BLaER1 (cell line): ENCODE data around the gene PGLYRP2.
"Not testable (repeated sequence)": the region's sequence is repeated elsewhere in the genome, so short reads cannot be mapped to it uniquely, and the experiment has no call there.

Experiments
- H3K27ac ChIP-seq: shearing (Covaris generic); formaldehyde crosslinking; 2 replicates; pipeline ENCODE4 v1.8.1; 2022
- H3K27me3 ChIP-seq: shearing (Covaris generic); formaldehyde crosslinking; 2 replicates; pipeline ENCODE4 v1.8.1; 2022
- H3K36me3 ChIP-seq: shearing (Covaris generic); formaldehyde crosslinking; 2 replicates; pipeline ENCODE4 v1.8.1; 2022
- H3K4me1 ChIP-seq: shearing (Covaris generic); formaldehyde crosslinking; 2 replicates; pipeline ENCODE4 v1.8.1; 2022
- H3K4me2 ChIP-seq: shearing (Covaris generic); formaldehyde crosslinking; 2 replicates; pipeline ENCODE4 v1.8.1; 2022
- H3K4me3 ChIP-seq: shearing (Covaris generic); formaldehyde crosslinking; 2 replicates; pipeline ENCODE4 v1.8.1; 2022
- H3K9ac ChIP-seq: shearing (Covaris generic); formaldehyde crosslinking; 2 replicates; pipeline ENCODE4 v1.8.1; 2022
- H3K9me3 ChIP-seq: shearing (Covaris generic); formaldehyde crosslinking; 2 replicates; pipeline ENCODE4 v1.8.1; 2022
- H4K20me1 ChIP-seq: shearing (Covaris generic); formaldehyde crosslinking; 2 replicates; pipeline ENCODE4 v1.8.1; 2022
- Cebpa-rat ChIP-seq: shearing (Covaris generic); IDR thresholded peaks from 2 replicates; pipeline ENCODE4 v1.8.1; 2022

Gene PGLYRP2

GRCh38 chr19:15479391-15480345 lies at the start of gene PGLYRP2:
PGLYRP2 (minus strand) TSS chr19:15479501; CDS start chr19:15479371, 130 bp downstream.
- Histone ChIP-seq H3K4me3 (no peak within 1 kb of the TSS), H4K20me1 (no peaks in the 10 kb centered on the region), H3K9me3 (no peaks in the 10 kb centered on the region), H3K9ac (no peak within 1 kb of the TSS), H3K27ac (no peak within 1 kb of the TSS; the same call in 1 of the 2 replicates), H3K4me1 (peaks cover 10% of the 10 kb centered on the region), H3K36me3 (no peaks in the 10 kb centered on the region), H3K4me2 (0 out of 2 replicates have a peak within 1 kb of the TSS, but pooled peaks have one; percentile 3), H3K27me3 (no peaks in the 10 kb centered on the region)
- no peak for TF ChIP-seq Cebpa-rat

- no peaks in the 10 kb centered on the region for H3K4me1 ChIP-seq
- TF ChIP-seq Cebpa-rat: no peak
- no peaks in the 10 kb centered on the region for H3K36me3 ChIP-seq
- no peaks in the 10 kb centered on the region for H3K27me3 ChIP-seq
- H4K20me1 ChIP-seq: no peaks in the 10 kb centered on the region
- no peak overlapping the region for H3K27ac ChIP-seq
- H3K4me2 ChIP-seq: no peak overlapping the region
- H3K9me3 ChIP-seq: peaks cover 13% of the 10 kb centered on the region
- no peak overlapping the region for H3K9ac ChIP-seq
- H3K4me3 ChIP-seq: no peak overlapping the region
Observed at GRCh38 chr19:15527705-15528104, 48.4 kb upstream of the PGLYRP2 start.

GRCh38 chr19:15526408-15526807 lies 47.1 kb upstream of the PGLYRP2 start:
- no peaks in the 10 kb centered on the region for H3K36me3 ChIP-seq
- H3K27me3 ChIP-seq: no peaks in the 10 kb centered on the region
- no peaks in the 10 kb centered on the region for H3K4me1 ChIP-seq
- no peak overlapping the region for H3K9ac ChIP-seq
- no peak for TF ChIP-seq Cebpa-rat
- H3K4me2 ChIP-seq: no peak overlapping the region
- H3K9me3 ChIP-seq: peaks cover 13% of the 10 kb centered on the region
- no peak overlapping the region for H3K27ac ChIP-seq
- no peaks in the 10 kb centered on the region for H4K20me1 ChIP-seq
- H3K4me3 ChIP-seq: no peak overlapping the region

- Histone ChIP-seq H3K4me3 (no peak overlapping the region), H3K27ac (no peak overlapping the region), H4K20me1 (no peaks in the 10 kb centered on the region), H3K27me3 (no peaks in the 10 kb centered on the region), H3K4me1 (no peaks in the 10 kb centered on the region), H3K9ac (no peak overlapping the region), H3K9me3 (peaks cover 6% of the 10 kb centered on the region), H3K36me3 (no peaks in the 10 kb centered on the region), H3K4me2 (no peak overlapping the region)
- no peak for TF ChIP-seq Cebpa-rat
Observed at GRCh38 chr19:15525291-15525690, 46.0 kb upstream of the PGLYRP2 start.

GRCh38 chr19:15524781-15525180 lies 45.5 kb upstream of the PGLYRP2 start:
- H3K4me3 ChIP-seq: no peak overlapping the region
- no peak overlapping the region for H3K4me2 ChIP-seq
- no peaks in the 10 kb centered on the region for H3K4me1 ChIP-seq
- TF ChIP-seq Cebpa-rat: no peak
- no peaks in the 10 kb centered on the region for H3K36me3 ChIP-seq
- no peak overlapping the region for H3K9ac ChIP-seq
- no peak overlapping the region for H3K27ac ChIP-seq
- H3K9me3 ChIP-seq: peaks cover under 1% of the 10 kb centered on the region
- H4K20me1 ChIP-seq: no peaks in the 10 kb centered on the region
- H3K27me3 ChIP-seq: no peaks in the 10 kb centered on the region

- Histone ChIP-seq H3K27me3 (no peaks in the 10 kb centered on the region), H3K9ac (no peak overlapping the region), H3K9me3 (peaks cover 35% of the 10 kb centered on the region), H3K27ac (no peak overlapping the region), H3K36me3 (no peaks in the 10 kb centered on the region), H3K4me1 (peaks cover 9% of the 10 kb centered on the region), H3K4me2 (no peak overlapping the region), H3K4me3 (no peak overlapping the region), H4K20me1 (no peaks in the 10 kb centered on the region)
- no peak for TF ChIP-seq Cebpa-rat
Observed at GRCh38 chr19:15519433-15519976, 40.2 kb upstream of the PGLYRP2 start.

- no peaks in the 10 kb centered on the region for H4K20me1 ChIP-seq
- peaks cover 12% of the 10 kb centered on the region for H3K4me1 ChIP-seq
- peaks cover 35% of the 10 kb centered on the region for H3K9me3 ChIP-seq
- H3K27me3 ChIP-seq: no peaks in the 10 kb centered on the region
- TF ChIP-seq Cebpa-rat: no peak
- H3K4me3 ChIP-seq: no peak overlapping the region
- no peak overlapping the region for H3K4me2 ChIP-seq
- H3K9ac ChIP-seq: no peak overlapping the region
- no peak overlapping the region for H3K27ac ChIP-seq
- no peaks in the 10 kb centered on the region for H3K36me3 ChIP-seq
Observed at GRCh38 chr19:15517778-15518177, 38.5 kb upstream of the PGLYRP2 start.

GRCh38 chr19:15516363-15516762 lies 37.1 kb upstream of the PGLYRP2 start:
- H4K20me1 ChIP-seq: no peaks in the 10 kb centered on the region
- H3K36me3 ChIP-seq: no peaks in the 10 kb centered on the region
- H3K4me3 ChIP-seq: no peak overlapping the region
- no peak for TF ChIP-seq Cebpa-rat
- peaks cover 12% of the 10 kb centered on the region for H3K4me1 ChIP-seq
- H3K9ac ChIP-seq: no peak overlapping the region
- no peak overlapping the region for H3K27ac ChIP-seq
- no peaks in the 10 kb centered on the region for H3K27me3 ChIP-seq
- H3K9me3 ChIP-seq: peaks cover 35% of the 10 kb centered on the region
- no peak overlapping the region for H3K4me2 ChIP-seq

GRCh38 chr19:15515227-15515625 lies 35.9 kb upstream of the PGLYRP2 start:
- not testable (repeated sequence) for H3K4me3 ChIP-seq, H4K20me1 ChIP-seq, H3K27me3 ChIP-seq, H3K36me3 ChIP-seq
- H3K9me3 ChIP-seq: peaks cover 35% of the 10 kb centered on the region
- peak overlapping the region; percentile 78 for H3K27ac ChIP-seq
- peak overlapping the region; percentile 63 for H3K4me2 ChIP-seq
- H3K9ac ChIP-seq: peak overlapping the region; percentile 43; the same call in 1 of the 2 replicates
- H3K4me1 ChIP-seq: peaks cover 12% of the 10 kb centered on the region
